Activated CD4-positive, alpha-beta memory T cell treated with anti-CD3 and anti-CD28 coated beads for 36 hours (primary cell): ENCODE results near the gene TRAK1. TPM values are rescaled to one million over a fixed set of nuclear protein-coding genes. Genes with fewer than 3 reads are reported as not detected.
A peak's percentile ranks its signal among the peaks of the same experiment; 100 is the strongest.

Experiments
- CTCF ChIA-PET: fragments of 350-600 bp; sonication (Branson Sonifier 250); formaldehyde crosslinking; loops from one replicate; lab custom pipeline; 2021; ENCODE audit warnings: antibody characterized with exemption, inconsistent platforms; lab: Charles Lee
- POLR2A ChIA-PET: fragments of 350-600 bp; sonication (Branson Sonifier 250); formaldehyde crosslinking; loops from one replicate; lab custom pipeline; 2021; ENCODE audit warnings: antibody characterized with exemption; lab: Charles Lee
- DNase-seq: peaks from one replicate; pipeline ENCODE4 v3.0.0-alpha.2; 2020
- H3K27ac Mint-ChIP-seq: one replicate; pipeline ENCODE4 v1.8.0; 2021; ENCODE audit warnings: mixed read lengths
- H3K27me3 Mint-ChIP-seq: one replicate; pipeline ENCODE4 v1.8.0; 2021; ENCODE audit warnings: mixed read lengths
- H3K36me3 Mint-ChIP-seq: one replicate; pipeline ENCODE4 v1.8.0; 2021; ENCODE audit warnings: mixed read lengths
- H3K4me1 Mint-ChIP-seq: one replicate; pipeline ENCODE4 v1.8.0; 2021; ENCODE audit warnings: low read depth, mixed read lengths
- H3K4me3 Mint-ChIP-seq: one replicate; pipeline ENCODE4 v1.8.0; 2021; ENCODE audit warnings: mild to moderate bottlenecking, mixed read lengths
- H3K9me3 Mint-ChIP-seq: one replicate; pipeline ENCODE4 v1.8.0; 2021; ENCODE audit warnings: mixed read lengths
- intact Hi-C: fragments of 100-400 bp; cut with micrococcal nuclease; formaldehyde crosslinking; loops from one replicate; pipeline ENCODE4 v1.15.1; 2023
- total RNA-seq, 2 experiments: library from RNA; stranded (reverse); gene quantifications; one replicate each; pipeline ENCODE4 v1.2.3, GENCODE V29; 2021

The TRAK1 gene
- total RNA-seq, 2 experiments from 2014 or later: 19.0 to 19.3 TPM

DNA sequence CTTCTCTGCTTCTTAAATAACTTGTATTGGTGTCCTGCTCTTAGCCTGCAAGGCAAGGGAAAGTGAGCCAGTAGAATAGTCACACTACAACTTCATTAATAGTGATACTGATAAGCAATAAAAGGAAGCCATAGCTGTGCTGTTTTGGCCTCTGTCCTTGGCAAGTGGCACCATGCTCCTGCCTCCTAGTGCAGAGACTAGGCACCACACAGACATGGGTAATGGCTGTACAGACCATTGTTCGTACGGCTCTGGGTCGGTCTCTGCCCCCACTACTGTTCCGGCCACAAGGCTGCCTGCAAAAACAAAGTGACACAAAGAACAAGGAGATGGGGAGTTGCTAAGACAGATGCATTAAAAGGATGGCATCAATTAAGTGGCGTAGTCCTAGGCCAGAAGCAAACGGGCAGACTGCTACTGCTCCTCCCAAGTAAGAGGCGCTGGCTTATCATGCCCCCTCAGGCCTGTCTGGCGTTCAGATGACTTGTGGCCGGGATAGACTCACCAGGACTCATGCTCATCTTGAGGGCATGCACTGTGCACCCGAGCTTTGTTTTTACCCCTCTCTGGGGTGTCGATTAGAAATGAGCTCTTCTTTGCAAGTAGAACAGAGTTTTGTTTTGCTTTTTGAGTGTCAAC is 75.6 kb downstream of the TRAK1 start:
- Mint-ChIP-seq H3K4me1 (peaks cover 5% of the 10 kb centered on the region), H3K27me3 (no peaks in the 10 kb centered on the region), H3K4me3 (no peak overlapping the region), H3K36me3 (no peaks in the 10 kb centered on the region), H3K9me3 (no peaks in the 10 kb centered on the region), H3K27ac (no peak overlapping the region)
- ChIA-PET POLR2A (no interaction called here), CTCF (interaction anchor here (0.6 to 2.0 kb wide), 2 partner anchors 8 to 24 kb away, joined by 4 read pairs; no protein-coding TSS in a partner anchor)
- DNase-seq: no peak
- intact Hi-C loops: no loop called here

DNA sequence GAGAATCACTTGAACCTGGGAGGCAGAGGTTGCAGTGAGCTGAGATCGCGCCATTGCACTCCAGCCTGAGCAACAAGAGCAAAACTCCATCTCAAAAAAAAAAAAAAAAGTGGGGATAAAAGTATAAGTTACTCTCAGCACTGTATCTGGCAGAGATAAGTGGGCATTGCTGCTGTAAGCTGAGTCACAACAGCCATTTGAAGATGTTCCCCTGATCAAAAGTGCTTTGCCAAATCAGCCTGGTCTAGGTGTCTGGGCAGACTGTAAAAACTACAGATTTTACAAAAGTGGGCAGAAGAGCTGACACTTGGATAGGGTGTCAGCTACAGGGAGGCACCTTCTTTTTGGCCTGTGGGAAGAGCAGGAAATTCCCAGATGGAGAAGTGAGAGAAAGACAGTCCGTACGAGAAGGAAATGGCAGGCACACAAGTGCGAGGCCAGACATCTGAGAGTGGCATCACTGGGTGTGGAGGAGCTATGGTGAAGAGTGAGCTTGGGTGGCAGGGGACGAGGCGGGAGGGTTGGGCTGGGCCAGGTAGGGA is 78.5 kb downstream of the TRAK1 start:
- ChIA-PET POLR2A (no interaction called here), CTCF (interaction anchor here (2.9 kb wide), 1 partner anchor 21 kb away, joined by 19 read pairs; no protein-coding TSS in a partner anchor)
- intact Hi-C loops: no loop called here
- no peak overlapping the region for H3K27ac Mint-ChIP-seq
- H3K9me3 Mint-ChIP-seq: no peaks in the 10 kb centered on the region
- peaks cover 15% of the 10 kb centered on the region for H3K4me1 Mint-ChIP-seq
- no peaks in the 10 kb centered on the region for H3K36me3 Mint-ChIP-seq
- no peak for DNase-seq
- no peaks in the 10 kb centered on the region for H3K27me3 Mint-ChIP-seq
- no peak overlapping the region for H3K4me3 Mint-ChIP-seq

DNA sequence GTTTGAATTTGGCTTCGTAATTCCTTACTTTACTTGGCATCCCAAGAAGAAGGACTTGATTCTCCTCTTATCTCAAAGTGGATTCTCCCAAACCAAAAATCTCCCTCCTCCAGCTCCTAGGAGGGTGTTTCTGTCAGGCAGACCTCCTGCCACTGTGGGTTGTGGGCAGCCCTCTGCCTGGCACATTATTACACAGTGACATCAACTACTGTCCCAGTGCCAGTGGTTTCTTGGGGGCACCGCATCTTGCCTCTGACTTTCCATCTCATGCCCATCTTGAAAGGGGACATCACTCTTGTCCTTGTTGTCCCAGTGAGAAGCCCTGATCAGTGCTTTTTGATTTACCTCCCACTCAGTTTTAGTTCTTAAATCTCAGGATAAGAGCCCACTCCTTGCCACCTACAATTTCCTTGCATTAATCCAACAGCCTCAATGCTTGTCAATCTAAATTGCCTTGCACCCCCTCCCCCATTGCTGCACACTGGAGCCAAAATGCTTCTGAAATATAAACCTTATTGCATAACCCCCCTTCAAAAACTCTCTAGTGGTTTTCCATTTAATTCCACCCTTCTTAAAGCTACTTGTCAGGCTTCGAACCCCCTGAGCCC is 81.0 kb downstream of the TRAK1 start:
- H3K4me1 Mint-ChIP-seq: peaks cover 15% of the 10 kb centered on the region
- POLR2A ChIA-PET: no interaction called here
- peaks cover 2% of the 10 kb centered on the region for H3K36me3 Mint-ChIP-seq
- no peak overlapping the region for H3K27ac Mint-ChIP-seq
- H3K9me3 Mint-ChIP-seq: no peaks in the 10 kb centered on the region
- H3K27me3 Mint-ChIP-seq: no peaks in the 10 kb centered on the region
- no peak for DNase-seq
- no peak overlapping the region for H3K4me3 Mint-ChIP-seq
- intact Hi-C loops: no loop called here
- CTCF ChIA-PET: interaction anchor here (2.9 kb wide), 1 partner anchor 19 kb away, joined by 19 read pairs; no protein-coding TSS in a partner anchor

DNA sequence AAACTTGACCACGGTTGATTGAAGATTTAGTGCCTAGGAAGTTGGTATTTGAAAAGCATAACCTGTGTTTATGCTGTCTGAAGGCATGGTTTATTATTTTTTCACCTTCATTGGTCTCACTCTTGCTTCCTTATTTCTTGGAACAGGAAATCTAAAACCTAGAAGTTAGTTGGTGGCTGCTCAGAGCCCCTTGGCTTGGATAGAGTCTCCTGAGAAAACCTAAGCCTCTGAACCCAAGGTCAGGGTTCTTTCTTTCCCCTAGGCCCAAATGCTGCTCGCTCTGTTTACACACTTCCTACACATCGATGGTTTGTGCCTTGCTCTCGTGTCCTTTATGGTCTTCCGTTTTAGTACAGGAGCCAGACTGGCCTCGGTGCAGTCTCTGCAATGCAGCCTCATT is 82.2 kb downstream of the TRAK1 start:
- POLR2A ChIA-PET: no interaction called here
- Mint-ChIP-seq H3K27me3 (no peaks in the 10 kb centered on the region), H3K36me3 (peaks cover 6% of the 10 kb centered on the region), H3K4me3 (no peak overlapping the region), H3K27ac (no peak overlapping the region), H3K4me1 (peaks cover 15% of the 10 kb centered on the region), H3K9me3 (no peaks in the 10 kb centered on the region)
- no peak for DNase-seq
- intact Hi-C loops: no loop called here
- CTCF ChIA-PET: no interaction called here

DNA sequence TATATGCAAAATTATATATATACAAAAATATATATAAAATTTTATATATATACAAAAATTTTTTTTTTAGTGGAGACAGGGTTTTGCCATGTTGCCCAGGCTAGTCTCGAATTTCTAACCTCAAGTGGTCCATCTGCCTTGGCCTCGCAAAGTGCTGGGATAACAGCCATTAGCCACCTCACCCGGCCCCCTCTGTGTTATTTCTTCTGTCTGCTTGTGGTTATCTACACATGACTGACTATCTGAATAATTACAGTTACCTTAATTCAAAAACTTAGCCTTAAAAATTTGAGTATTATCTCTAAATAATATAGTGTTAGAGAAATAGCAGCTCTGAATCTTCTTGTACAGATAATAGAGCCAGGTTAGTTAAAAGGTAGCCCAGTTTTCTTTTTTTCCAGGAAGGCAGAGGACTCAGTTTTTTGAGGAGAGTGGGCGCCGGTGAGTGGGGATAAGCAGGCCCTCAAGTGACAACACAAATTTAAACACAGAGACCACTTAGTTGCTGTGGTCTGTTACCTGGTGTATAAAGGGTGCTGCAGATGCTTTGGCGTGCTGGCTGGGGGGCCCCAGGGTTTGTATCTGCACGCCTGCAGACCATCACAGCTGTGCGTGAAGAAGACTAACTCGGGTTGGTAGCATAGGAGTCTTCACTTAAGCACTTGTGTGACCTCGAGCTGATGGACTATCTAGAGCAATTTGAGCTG is 83.7 kb downstream of the TRAK1 start:
- no peaks in the 10 kb centered on the region for H3K9me3 Mint-ChIP-seq
- intact Hi-C loops: no loop called here
- H3K27me3 Mint-ChIP-seq: no peaks in the 10 kb centered on the region
- CTCF ChIA-PET: interaction anchor here (7.2 kb wide), 1 partner anchor 17 kb away, joined by 44 read pairs; no protein-coding TSS in a partner anchor
- POLR2A ChIA-PET: no interaction called here
- peaks cover 23% of the 10 kb centered on the region for H3K4me1 Mint-ChIP-seq
- H3K36me3 Mint-ChIP-seq: peaks cover 6% of the 10 kb centered on the region
- H3K4me3 Mint-ChIP-seq: no peak overlapping the region
- DNase-seq: no peak
- no peak overlapping the region for H3K27ac Mint-ChIP-seq

DNA sequence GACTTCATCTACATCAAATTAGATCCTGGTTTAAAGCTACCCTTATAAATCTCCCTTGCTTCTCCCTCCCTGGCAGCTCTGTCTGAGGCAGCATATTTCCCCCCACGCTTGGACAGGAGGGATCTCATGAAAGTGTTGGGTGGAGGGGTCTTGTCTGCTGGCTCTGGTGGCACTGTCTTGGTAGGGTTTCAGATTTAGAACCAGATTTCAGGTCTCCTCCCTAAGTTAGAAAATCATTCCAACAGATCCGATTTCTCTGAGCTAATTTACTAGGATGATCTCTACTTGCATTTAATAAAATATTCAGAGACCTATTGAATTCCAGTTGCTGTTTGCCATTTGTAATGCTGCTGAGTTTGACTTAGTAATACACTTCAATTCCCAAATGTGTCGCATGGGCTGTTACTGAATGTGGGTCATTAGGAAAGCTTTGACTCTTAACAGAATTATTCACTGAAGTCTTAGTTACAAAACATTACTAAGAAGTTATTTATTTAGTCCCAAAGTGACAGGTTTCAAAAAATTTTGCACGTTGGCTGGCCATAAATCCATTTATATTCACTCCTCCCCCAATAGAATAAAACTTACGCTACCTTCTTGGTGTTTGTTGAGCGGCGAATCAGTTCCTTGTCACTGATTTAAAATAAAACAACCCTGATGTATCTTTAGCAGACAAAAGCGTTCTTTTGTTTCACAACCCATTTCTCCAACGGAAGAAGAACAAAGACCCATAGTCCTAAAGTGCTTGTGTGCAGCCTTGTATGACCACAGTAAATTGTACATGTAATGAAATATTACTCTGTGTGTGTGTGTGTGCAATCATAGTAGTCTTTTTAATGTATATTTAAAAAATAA is 84.5 kb downstream of the TRAK1 start:
- intact Hi-C loops: no loop called here
- Mint-ChIP-seq H3K27ac (no peak overlapping the region), H3K4me3 (no peak overlapping the region), H3K9me3 (no peaks in the 10 kb centered on the region), H3K27me3 (no peaks in the 10 kb centered on the region), H3K36me3 (peaks cover 6% of the 10 kb centered on the region), H3K4me1 (peaks cover 24% of the 10 kb centered on the region)
- no peak for DNase-seq
- ChIA-PET CTCF (interaction anchor here (7.2 kb wide), 1 partner anchor 16 kb away, joined by 44 read pairs; no protein-coding TSS in a partner anchor), POLR2A (no interaction called here)

- H3K4me1 Mint-ChIP-seq: peaks cover 24% of the 10 kb centered on the region
- no peak overlapping the region for H3K4me3 Mint-ChIP-seq
- H3K27ac Mint-ChIP-seq: no peak overlapping the region
- no peak for DNase-seq
- no peaks in the 10 kb centered on the region for H3K9me3 Mint-ChIP-seq
- intact Hi-C loops: no loop called here
- H3K27me3 Mint-ChIP-seq: no peaks in the 10 kb centered on the region
- CTCF ChIA-PET: interaction anchor here (7.2 kb wide), 1 partner anchor 15 kb away, joined by 44 read pairs; no protein-coding TSS in a partner anchor
- POLR2A ChIA-PET: no interaction called here
- peaks cover 6% of the 10 kb centered on the region for H3K36me3 Mint-ChIP-seq
Observed at GRCh38 chr3:42176242-42177034, 85.3 kb downstream of the TRAK1 start.

GRCh38 chr3:42177068-42177800 is 86.1 kb downstream of the TRAK1 start:
- POLR2A ChIA-PET: no interaction called here
- H3K27ac Mint-ChIP-seq: no peak overlapping the region
- no peak overlapping the region for H3K4me3 Mint-ChIP-seq
- no peak for DNase-seq
- H3K36me3 Mint-ChIP-seq: peaks cover 6% of the 10 kb centered on the region
- intact Hi-C loops: no loop called here
- H3K4me1 Mint-ChIP-seq: peaks cover 17% of the 10 kb centered on the region
- no peaks in the 10 kb centered on the region for H3K27me3 Mint-ChIP-seq
- no peaks in the 10 kb centered on the region for H3K9me3 Mint-ChIP-seq
- CTCF ChIA-PET: interaction anchor here (7.2 kb wide), 1 partner anchor 14 kb away, joined by 44 read pairs; no protein-coding TSS in a partner anchor

GRCh38 chr3:42177801-42178150 is 86.6 kb downstream of the TRAK1 start:
- intact Hi-C loops: no loop called here
- ChIA-PET POLR2A (no interaction called here), CTCF (interaction anchor here (7.2 kb wide), 1 partner anchor 14 kb away, joined by 44 read pairs; no protein-coding TSS in a partner anchor)
- no peaks in the 10 kb centered on the region for H3K27me3 Mint-ChIP-seq
- no peak overlapping the region for H3K27ac Mint-ChIP-seq
- peaks cover 6% of the 10 kb centered on the region for H3K36me3 Mint-ChIP-seq
- no peak for DNase-seq
- no peak overlapping the region for H3K4me3 Mint-ChIP-seq
- no peaks in the 10 kb centered on the region for H3K9me3 Mint-ChIP-seq
- peaks cover 13% of the 10 kb centered on the region for H3K4me1 Mint-ChIP-seq

GRCh38 chr3:42179110-42179725 is 88.1 kb downstream of the TRAK1 start:
- H3K9me3 Mint-ChIP-seq: no peaks in the 10 kb centered on the region
- H3K4me1 Mint-ChIP-seq: peaks cover 9% of the 10 kb centered on the region
- H3K4me3 Mint-ChIP-seq: no peak overlapping the region
- POLR2A ChIA-PET: no interaction called here
- DNase-seq: peak; percentile 41
- no peaks in the 10 kb centered on the region for H3K27me3 Mint-ChIP-seq
- peaks cover 6% of the 10 kb centered on the region for H3K36me3 Mint-ChIP-seq
- CTCF ChIA-PET: interaction anchor here (0.7 to 7.2 kb wide), 2 partner anchors 12 to 237 kb away, joined by 3 to 44 read pairs; no protein-coding TSS in a partner anchor
- intact Hi-C loops: no loop called here
- H3K27ac Mint-ChIP-seq: no peak overlapping the region
